HG03460 (cell line): ENCODE measurements around the gene TMEM184B.

Experiments
- ATAC-seq: cut with Tn5 transposase; IDR thresholded peaks from one replicate; pipeline ENCODE4 v1.9.1; 2021; ENCODE audit not compliant: unreplicated experiment

Gene TMEM184B

DNA sequence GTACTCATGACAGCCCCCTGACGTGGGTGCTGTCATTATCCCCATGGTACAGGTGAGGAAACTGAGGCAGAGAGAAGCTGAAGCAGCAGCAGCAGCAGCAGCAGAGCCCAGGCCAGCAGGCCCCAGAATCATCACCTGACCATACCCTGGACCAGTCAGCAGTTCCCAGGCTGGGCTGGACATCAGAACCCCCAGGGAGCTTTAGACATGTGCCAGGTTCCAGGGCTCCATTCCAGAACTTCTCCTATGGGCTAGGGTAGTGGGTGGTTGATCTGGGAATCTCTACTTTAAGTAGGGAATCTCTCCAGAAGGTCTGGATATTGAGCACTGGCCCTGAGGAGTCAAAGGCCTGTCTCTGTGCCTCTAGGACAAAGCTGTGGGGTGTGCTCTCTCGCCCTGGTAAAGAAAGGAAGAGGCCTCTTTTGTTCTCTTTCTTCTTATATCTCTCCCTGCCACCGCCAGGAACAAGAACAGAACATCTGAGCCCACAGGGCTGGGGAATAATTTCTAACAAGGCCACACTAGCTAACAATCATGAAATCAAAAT lies 44.4 kb downstream of the TMEM184B start:
- no peak for ATAC-seq

DNA sequence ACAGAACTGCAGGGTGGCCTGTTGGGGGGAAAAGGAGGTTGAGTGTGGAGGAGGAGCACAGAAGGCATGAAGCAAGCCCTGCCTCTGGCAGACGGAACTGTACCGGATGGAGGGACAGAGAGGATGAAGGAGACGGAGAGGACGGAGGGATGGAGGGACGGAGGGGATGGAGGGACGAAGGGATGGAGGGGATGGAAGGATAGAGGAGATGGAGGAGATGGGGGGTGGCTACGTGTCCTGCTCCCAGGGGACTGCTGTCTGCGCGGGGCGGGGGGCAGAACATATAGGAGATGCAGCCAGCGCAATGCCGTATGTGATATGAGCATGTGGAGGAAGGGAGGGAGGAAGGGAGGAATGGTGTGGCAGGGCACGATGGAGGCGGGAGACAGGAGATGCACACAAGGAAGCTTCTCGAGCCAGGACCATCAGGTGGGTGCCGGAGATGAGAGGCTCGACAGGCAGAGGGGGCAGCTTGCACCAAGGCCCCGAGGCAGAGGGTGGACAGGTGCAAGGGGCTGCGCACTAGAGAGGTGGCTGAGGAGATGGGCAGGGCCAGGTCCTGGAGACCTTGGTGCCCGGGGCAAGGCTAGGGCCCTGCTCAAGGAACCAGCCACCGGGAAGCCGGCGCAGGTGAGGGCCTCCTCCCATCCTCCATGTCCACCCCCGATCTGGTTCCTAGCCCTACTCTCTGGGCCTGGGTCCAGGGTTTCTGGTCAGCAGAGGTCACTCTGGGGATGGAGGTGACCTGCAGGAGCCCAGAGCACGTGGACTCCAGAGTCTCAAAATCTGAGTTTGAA lies 45.8 kb downstream of the TMEM184B start:
- no peak for ATAC-seq

DNA sequence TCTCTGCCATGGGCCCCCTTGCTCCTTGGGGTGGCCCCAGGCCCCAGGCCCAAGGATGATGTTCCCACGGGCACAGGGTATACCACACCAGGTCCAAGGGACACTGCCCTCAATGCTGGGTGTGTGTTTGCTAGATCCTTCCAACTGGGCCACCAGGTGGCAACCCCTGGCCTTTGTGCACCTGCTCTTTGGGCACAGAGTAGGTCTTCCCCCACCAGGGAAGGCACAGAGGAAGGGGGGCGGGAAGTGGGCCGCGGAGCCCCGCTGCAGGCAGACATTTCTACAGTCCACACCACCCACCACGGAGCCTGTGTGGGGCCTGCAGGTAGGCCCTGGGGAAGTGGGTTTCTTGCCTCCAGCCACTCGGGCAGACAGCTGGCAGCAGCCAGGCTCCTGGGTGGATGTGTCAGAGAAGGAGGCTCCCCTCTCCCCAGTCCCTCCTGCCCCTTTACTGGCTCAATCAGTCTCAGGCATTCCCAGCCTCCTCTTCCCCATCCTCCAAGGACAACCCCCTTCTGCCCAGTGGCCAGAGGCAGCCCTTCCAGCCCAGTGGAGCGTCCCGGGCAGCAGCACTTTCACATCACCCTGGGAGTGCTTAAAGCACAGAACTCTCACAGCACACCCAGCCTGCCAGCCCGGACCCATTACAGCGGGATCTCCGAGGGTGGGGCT lies 49.4 kb downstream of the TMEM184B start:
- ATAC-seq, result no peak

DNA sequence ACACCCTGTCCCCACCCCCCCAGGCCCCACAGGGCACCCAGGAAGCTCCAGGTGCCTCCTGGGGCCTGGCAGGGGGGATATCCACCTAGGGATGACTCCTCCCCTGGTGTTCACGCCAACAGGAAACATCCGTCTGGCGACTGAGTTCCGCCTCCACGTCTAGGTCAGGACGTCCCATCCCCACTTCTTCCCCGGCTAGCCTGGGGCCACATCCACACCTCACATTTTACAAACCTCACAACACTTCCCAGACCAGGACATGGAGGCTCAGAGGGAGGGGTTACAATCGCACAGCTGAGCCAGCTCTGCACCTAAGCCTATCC lies 50.1 kb downstream of the TMEM184B start:
- no peak for ATAC-seq

DNA sequence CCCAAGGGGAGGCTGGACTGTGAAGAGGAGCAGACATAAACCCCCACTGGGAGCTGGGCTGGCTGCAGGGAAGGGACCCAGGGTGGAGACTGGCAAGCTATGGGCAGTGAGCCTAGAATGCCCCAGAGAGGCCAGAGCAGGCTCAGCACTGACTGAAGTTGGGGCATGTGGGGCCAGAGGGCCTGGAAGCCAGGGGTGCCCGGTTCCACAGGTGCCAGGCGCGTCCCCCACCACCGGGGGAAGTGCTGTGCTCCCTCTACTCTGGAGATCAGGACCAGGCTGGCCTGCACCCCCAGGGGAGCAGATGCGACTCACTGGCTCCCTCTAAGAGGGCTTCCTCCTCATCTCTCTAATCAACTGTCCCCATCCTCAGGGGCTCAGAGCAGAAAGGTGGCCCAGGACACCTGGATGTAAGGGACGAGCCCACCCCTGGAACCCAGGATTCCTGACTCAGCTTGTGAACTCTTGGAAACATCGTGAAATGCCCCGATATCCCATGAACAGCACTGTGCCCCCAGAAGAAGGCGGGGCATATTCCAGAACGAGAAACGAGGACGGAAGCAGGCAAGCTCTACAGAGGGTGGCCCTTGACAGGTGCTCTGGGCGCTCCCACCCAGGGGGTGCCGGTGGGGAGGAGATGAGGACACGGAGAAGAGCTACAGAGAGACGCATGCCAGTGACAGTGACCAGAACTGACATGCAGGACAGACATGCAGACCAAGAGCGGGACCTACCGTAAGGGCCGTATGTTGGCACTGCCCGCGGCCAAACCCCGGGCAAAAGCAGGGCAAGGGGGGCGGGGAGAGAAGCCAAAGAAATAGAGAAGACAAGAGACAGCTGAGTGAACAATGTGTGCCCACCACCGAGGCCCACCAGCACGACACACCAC lies 50.7 kb downstream of the TMEM184B start:
- no peak for ATAC-seq

DNA sequence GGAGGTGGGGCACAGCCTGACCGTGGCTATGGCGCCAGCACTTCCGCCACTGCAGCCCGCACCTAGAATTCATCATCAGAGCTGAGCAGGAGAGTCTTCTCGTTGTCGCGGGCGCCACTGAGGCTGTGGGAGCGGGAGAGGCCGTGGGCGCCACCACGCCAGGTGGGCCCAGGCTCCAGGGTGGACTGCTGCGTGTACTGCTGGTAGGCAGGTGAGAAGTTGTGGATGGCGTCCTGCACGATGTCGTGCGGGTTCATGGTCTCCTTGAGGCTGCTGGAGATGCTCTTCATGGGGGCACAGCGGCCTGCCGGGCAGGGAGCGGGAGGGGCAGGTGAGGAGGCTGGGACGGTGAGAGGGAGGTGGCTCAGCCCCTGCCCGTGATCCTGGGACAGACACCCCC lies 51.4 kb downstream of the TMEM184B start:
- no peak for ATAC-seq

DNA sequence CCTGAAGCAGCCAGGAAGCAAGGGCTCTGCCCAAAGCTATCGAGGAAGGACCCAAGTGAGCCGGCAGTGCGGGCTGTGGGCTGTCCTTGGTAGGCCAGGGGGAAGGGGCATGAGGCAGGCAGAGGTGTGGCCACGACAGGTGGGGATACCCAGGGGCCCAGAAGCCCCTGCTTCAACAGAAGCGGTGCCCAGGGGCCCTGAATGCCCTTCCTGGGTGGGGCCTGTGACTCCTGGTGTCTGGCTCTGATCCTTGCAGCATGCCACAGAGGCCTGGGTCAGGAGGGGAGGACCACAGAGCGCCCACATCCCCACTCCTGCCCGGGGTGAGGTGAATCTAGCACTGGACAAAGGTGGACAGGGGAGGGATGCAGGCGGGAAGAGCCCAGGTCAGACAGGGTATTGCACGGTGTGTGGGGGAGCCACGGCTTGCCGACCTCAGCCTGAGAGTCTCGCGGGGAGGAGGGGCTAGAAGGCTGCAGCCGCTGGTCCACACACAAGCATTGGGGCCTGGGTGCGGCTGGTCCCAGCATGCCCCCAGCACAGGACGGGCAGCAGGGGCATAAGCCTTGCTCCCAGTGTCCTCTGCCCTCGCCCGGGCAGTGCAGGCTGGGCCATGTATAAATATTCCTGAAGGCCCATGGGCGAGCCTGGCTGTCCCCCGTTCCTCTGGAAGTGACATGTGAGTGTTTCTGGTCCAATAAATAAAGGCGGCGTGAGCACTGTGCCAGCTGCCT lies 52.0 kb downstream of the TMEM184B start:
- no peak for ATAC-seq

DNA sequence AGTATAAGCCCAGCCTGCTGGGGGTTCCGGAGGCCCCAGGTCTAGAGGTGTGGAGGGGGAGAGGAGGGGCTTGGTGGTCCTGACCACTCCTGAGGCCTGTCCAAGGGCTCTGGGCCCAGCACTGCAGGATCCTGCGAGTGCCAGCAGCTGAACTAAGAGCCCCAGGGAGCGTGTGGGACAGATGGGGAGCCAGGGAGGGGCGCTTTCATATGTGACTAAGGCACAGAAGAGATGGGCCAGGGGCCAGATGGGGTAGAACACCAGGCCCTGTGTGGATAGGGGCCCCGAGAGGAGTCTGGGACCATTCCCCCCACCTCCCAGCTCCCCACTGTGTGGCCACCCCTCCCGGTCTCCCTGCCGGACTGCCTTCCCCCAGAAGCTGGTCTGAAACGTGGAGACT lies 52.6 kb downstream of the TMEM184B start:
- ATAC-seq, result no peak

DNA sequence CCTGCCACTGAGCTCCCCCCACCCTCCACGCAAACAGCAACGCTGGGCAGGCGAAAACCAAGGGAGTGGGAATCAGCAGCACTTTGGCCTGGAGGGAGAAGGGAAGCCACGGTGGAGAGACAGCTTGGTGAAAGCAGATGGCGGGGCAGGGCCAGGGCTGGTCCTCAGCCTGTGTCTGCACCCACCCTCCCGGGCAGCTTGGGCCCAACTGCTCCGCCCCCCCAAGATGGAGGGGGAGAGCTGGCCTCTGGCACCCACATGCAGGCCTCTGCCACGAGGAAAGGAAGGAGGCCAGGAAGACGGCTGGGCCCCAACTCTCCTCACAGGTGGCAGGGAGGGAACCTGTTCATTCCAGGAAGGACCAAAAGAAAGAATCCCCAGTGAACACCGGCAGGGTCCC lies 53.2 kb downstream of the TMEM184B start:
- no peak for ATAC-seq

DNA sequence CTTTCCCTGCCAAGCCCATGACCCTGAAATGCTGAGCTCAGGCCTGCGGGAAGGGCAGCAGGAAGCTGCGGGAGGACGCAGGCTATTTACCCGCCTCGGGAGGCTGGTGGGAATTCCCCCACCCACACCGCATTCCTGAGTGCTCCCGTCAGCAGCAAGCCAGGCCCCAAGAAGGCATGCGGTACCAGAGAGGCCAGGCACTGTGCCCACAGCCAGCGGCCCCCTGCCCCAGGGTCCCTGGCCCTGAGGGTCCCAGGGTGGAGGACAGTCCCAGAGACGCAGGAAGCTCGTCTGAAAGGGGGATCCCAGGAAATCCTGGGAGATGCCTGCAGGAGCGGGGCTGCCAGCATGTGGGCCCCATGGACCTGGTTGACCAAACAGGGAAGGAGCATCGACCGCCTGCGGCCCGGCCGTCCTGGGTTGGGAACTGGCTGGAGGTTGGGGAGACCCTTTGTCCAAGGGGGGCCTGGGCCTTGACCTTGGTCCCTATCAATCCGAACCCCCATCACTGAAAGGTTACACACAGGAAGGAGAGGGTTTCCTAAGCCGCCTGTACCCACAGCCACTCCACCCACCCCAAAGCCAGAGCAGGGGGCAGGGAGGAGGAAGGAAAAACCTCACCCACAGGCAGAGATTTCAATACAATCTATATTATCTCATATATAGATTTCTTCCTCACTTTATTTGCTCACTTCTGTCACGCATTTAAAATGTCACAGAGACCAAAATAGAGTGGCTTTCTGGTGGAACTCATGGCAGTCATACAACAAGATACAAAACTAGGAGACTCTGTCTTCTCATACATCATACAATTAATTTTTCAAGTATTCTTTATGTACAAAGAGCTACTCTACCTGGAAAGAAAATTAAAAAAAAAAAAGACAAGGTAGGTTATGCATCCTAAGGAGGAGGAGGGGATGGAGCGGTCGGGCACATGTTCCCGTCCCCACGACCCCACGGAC lies 53.9 kb downstream of the TMEM184B start:
- ATAC-seq, result no peak

DNA sequence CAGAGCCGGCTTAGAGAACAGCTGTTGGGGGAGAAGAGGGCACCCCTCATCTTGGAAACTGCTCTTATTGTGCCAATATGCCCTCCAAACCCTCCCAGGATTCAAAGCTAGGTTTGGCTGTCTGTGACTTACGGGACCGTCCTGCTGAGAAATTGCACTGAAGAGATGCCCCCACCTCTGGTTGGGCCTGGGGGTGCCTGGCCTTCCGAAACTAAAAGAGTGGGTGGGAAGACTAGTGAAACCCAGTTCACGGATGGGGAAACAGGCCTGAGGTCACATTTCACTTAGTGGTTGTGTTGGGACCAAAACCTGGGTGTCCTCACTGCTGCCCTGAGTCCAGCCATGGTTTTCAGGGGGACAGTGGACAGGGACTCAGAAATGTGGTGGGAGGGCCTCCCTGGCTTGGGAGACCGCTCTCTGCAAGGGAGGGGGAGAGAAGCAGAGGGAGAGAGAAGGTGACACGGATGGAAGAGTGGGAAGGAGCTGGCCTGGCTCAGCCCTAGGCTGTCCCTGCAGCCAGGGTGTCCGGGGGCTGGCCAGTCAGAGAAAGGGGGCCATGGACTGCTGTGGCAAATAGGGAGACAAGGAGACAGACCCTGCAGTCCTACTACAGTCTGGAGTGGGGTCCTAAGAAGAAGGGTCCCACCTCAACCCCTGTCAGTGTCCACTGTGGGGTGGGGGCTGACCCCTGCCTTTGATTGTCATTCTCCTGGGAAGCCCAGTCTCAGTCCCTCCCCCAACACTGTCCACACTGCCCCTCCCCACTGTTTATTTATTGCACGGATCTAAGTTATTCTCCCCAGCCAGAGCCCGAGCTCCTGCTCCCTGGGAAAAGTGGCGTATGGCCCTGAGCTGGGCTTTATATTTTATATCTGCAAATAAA lies 57.4 kb downstream of the TMEM184B start:
- no peak for ATAC-seq

DNA sequence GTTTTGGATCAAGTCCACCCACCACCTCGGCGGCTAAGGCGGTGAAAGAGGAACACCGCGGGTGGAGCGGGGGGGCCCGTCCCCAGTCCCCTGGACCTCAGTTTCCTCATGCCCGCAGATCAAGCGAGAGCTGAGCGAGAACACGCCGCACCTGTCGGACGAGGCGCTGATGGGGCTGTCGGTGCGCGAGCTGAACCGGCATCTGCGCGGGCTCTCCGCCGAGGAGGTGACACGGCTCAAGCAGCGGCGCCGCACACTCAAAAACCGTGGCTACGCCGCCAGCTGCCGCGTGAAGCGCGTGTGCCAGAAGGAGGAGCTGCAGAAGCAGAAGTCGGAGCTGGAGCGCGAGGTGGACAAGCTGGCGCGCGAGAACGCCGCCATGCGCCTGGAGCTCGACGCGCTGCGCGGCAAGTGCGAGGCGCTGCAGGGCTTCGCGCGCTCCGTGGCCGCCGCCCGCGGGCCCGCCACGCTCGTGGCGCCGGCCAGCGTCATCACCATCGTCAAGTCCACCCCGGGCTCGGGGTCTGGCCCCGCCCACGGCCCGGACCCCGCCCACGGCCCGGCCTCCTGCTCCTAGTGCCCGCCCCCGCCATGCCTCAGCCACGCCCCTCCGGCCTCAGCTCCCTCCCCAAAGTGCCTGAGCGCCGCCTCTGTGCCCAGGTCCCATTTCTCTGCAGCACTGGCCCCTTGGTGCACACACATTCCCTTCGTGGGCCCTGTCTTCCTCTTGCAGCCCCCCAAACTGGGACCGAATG lies 58.3 kb downstream of the TMEM184B start:
- no peak for ATAC-seq

DNA sequence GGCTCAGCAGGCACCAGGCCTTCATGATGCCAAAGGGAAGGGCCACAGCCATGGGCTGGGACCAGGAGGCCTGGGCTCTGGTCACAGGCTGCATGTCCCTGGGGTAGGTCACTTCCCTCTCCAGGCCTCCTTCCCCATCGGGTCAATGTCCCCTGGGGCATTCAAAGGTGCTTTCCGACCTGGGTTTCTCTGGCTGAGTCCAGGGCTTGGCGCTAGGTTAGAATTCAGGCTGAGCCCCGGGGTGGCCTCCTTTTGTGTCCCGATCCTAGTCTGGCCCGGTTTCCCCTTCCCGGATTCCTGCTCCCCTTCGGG lies 58.9 kb downstream of the TMEM184B start:
- ATAC-seq, result no peak

DNA sequence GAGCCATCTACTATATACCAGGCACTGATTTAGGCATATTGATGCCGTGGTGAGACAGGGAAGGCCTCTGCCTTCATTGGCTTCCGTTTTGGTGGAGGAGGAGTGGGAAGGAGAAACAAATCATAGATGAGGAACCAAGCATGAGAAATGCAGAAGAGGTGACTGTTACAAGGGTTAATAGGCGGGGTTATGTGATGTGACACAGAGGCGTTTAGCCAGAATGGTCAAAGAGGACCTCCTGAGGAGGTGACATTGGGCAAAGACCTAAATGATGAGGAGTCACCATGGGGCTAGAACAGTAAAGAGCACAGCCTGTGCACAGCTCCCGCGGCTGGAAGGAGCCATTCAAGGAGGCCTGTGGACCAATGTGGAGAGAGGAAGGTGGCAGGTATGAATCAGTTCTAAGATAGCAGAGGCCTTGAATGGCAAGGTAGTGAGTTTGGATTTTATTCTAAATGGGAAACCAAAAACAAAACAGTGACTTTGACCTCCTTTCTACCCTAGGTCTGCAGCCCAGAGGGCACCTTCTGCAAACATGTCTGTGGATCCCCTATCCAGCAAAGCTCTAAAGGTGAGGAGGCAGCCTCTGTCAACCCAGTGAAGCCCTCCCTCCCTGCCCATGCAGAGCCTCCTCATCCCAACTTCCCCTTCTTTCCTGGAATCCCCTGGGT lies 59.4 kb downstream of the TMEM184B start:
- ATAC-seq, result no peak

DNA sequence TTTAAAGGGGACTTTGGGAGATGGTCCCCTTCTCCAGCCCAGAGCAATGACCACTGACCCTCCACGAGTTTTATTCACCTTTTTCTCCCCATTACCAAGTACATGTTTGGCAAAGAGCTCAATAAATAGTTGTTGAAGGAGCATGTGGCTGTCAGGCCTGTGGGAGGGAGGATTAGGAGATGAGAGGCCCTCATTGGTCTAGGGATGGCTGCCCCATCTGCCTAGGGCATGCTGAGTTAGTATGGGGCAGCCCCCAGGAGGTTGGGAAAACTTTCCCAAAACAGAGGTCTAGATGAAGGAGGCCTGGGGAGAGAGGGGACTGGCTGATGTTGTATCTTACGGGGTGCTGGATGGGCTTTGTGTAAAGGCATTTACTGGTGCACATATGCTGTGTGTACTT lies 60.4 kb downstream of the TMEM184B start:
- ATAC-seq, result no peak

DNA sequence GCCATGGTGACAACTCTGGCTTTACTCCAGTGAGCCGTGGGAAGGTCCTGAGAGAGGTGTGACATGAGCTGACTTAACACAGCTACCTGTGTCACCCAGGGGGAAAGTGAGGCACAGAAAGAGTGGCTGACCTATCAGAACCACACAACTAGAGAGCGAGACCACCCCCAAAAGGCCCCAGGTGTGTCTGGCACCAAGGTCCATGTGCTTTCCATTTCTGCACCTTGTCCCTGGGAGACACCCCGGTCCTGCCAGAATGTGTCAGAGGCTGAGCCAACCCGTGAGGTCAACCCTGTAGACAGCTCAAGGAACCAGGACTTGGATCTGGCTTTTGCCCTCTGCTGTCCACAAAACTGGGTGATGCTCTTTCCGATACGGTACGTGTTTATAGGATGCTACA lies 61.3 kb downstream of the TMEM184B start:
- ATAC-seq, result no peak

DNA sequence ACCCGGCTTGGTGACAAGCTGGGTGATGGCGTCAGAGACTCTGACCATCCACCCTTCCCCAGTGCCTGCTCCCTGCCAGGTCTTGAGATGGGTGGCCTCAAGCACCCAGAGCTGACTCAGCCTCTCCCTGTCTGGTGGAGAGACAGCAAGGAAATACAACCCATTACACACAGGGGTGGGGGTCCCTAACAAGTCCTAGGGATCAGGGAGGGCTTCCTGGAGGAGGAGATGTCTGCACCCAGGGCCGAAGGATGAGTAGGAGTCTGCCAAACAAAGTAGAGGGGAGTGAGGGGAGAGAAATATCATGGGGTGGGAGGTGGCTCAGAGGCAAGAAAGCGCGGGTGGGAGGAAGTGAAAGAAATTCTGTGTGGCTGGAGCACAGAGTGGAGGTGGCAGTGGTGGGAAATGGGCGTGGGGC lies 64.2 kb downstream of the TMEM184B start:
- no peak for ATAC-seq
